MM.1S (cell line): ENCODE results near the gene CUL7.

ENCODE experiments used
- CTCF ChIP-seq: fragments of 300-600 bp; sonication (generic); IDR thresholded peaks from 2 replicates; pipeline ENCODE4 v1.5.1; 2016; ENCODE audit warnings: antibody characterized with exemption, low read length, mixed read lengths
- EZH2 ChIP-seq: fragments of 300-600 bp; sonication (generic); optimal IDR thresholded peaks from 2 replicates; pipeline ENCODE3; 2017; ENCODE audit warnings: low read depth, mild to moderate bottlenecking, antibody characterized with exemption, low read length, mixed read lengths

DNA sequence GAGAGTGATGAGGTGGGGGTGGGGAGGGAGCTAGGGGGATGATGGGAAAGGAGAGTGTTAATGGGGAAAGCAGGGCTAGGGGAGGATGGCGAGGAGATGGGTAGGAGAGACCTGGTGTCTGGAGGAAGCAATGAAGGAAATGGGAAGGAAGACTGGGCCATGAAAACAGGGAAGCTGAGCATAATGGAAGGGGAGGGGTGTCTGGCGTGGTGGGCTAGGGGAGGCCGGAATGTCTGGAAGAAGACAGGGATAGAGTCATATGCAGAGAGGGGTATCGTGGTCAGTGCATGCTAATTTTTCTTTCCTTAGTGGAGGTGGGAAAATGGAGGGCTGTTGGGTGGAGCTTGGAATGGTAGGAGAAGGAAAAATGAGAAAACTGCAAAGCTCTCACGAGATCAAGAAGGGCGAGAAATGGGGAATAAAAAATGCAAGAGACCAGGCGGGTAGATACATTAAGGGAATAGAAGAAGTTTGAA, 39.2 kb downstream of the CUL7 start:
- TF ChIP-seq EZH2 (no peak), CTCF (no peak)
